Activated CD8-positive, alpha-beta T cell treated with anti-CD3 and anti-CD28 coated beads for 36 hours (primary cell): ENCODE data around the gene WDPCP. TPM values are rescaled to one million over a fixed set of nuclear protein-coding genes. Genes with fewer than 3 reads are reported as not detected.
"Not testable (repeated sequence)": the region's sequence is repeated elsewhere in the genome, so short reads cannot be mapped to it uniquely, and the experiment has no call there.

Source experiments
- ATAC-seq: fragments of 200-7000 bp; cut with Tn5 transposase; one replicate; pipeline ENCODE4 v1.10.0; 2021; ENCODE audit warnings: mild to moderate bottlenecking, moderate library complexity
- CTCF ChIA-PET: fragments of 350-600 bp; sonication (Branson Sonifier 250); formaldehyde crosslinking; loops from one replicate; lab custom pipeline; 2021; ENCODE audit warnings: antibody characterized with exemption; lab: Charles Lee
- POLR2A ChIA-PET: fragments of 350-600 bp; sonication (Branson Sonifier 250); formaldehyde crosslinking; loops from one replicate; lab custom pipeline; 2021; ENCODE audit warnings: antibody characterized with exemption; lab: Charles Lee
- DNase-seq: peaks from one replicate; pipeline ENCODE4 v3.0.0-alpha.2; 2020
- H3K27ac Mint-ChIP-seq: one replicate; pipeline ENCODE4 v1.8.0; 2021; ENCODE audit warnings: mild to moderate bottlenecking, mixed read lengths
- H3K27me3 Mint-ChIP-seq: one replicate; pipeline ENCODE4 v1.8.0; 2021; ENCODE audit warnings: mixed read lengths
- H3K36me3 Mint-ChIP-seq: one replicate; pipeline ENCODE4 v1.8.0; 2021; ENCODE audit warnings: low read depth, mixed read lengths
- H3K4me1 Mint-ChIP-seq: one replicate; pipeline ENCODE4 v1.8.0; 2021; ENCODE audit warnings: low read depth, mixed read lengths
- H3K4me3 Mint-ChIP-seq: one replicate; pipeline ENCODE4 v1.8.0; 2021; ENCODE audit warnings: mild to moderate bottlenecking, moderate library complexity, mixed read lengths
- H3K9me3 Mint-ChIP-seq: one replicate; pipeline ENCODE4 v1.8.0; 2021; ENCODE audit warnings: mixed read lengths
- CTCF ChIP-seq: fragments of 200-600 bp; IDR thresholded peaks from one replicate; pipeline ENCODE4 v1.8.0; 2022; ENCODE audit warnings: antibody characterized with exemption, mild to moderate bottlenecking
- intact Hi-C: fragments of 100-400 bp; cut with micrococcal nuclease; formaldehyde crosslinking; loops from one replicate; pipeline ENCODE4 v1.10.0; 2022
- total RNA-seq, 2 experiments: library from RNA; stranded (reverse); gene quantifications; one replicate each; pipeline ENCODE4 v1.2.3, GENCODE V29; 2021

The WDPCP gene
- total RNA-seq, 2 experiments from 2014 or later: 5.0 to 5.8 TPM

DNA sequence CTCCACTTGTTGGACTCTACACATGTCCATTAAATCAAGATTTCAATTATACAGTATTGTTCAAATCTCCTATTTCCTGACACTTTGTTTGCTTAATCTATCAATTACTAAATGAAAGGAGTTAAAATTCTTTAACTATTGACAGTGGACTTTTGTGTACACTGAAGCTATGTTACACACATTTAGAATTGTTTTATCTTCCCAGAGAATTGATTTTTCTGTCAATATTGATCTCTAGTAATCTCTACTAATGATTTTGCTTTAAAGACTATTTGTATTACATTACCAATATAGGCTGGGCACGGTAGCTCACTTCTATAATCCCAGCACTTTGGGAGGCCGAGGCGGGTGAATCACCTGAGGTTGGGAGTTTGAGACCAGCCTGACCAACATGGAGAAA lies 215.7 kb downstream of the WDPCP start:
- H3K4me1 Mint-ChIP-seq: no peaks in the 10 kb centered on the region
- DNase-seq: no peak
- CTCF ChIA-PET: no interaction called here
- ATAC-seq: no peak
- TF ChIP-seq CTCF: no peak
- POLR2A ChIA-PET: no interaction called here
- H3K9me3 Mint-ChIP-seq: peaks cover 11% of the 10 kb centered on the region
- peaks cover 22% of the 10 kb centered on the region for H3K36me3 Mint-ChIP-seq
- H3K27ac Mint-ChIP-seq: no peak overlapping the region
- no peak overlapping the region for H3K4me3 Mint-ChIP-seq
- intact Hi-C loops: no loop called here
- H3K27me3 Mint-ChIP-seq: no peaks in the 10 kb centered on the region

DNA sequence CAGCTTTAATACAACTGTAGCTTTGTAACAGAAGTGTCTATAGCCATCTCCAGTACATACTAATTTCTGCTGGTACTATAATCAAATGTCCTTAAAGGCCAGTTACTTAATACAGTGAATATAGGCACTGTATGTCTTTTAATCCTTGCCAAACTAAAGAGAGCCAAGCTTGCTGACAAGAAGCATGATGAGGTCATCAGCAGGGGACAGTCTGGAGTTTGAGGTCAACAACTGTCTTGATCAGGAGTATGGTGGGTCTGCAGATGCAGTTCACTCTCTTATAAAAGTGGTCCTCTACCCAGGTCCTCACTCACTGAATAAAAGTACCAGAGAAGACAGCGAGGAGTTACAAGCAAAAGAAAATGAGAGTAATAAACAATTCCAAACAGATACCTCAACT lies 219.1 kb downstream of the WDPCP start:
- CTCF ChIA-PET: interaction anchor here (1.7 kb wide), 1 partner anchor 56 kb away, joined by 4 read pairs; no protein-coding TSS in a partner anchor
- Mint-ChIP-seq H3K36me3 (peaks cover 15% of the 10 kb centered on the region), H3K4me3 (no peak overlapping the region), H3K27ac (no peak overlapping the region), H3K4me1 (no peaks in the 10 kb centered on the region), H3K9me3 (peaks cover 11% of the 10 kb centered on the region), H3K27me3 (no peaks in the 10 kb centered on the region)
- DNase-seq (no peak), ATAC-seq (no peak)
- TF ChIP-seq CTCF: no peak
- POLR2A ChIA-PET: no interaction called here
- intact Hi-C loops: no loop called here

- Mint-ChIP-seq H3K4me3 (no peak overlapping the region), H3K27me3 (no peaks in the 10 kb centered on the region), H3K4me1 (no peaks in the 10 kb centered on the region), H3K36me3 (peaks cover 1% of the 10 kb centered on the region), H3K9me3 (no peaks in the 10 kb centered on the region), H3K27ac (no peak overlapping the region)
- no peak for ATAC-seq
- ChIA-PET POLR2A (no interaction called here), CTCF (no interaction called here)
- no peak for DNase-seq
- intact Hi-C loops: no loop called here
- TF ChIP-seq CTCF: no peak
Measured at GRCh38 chr2:63364866-63365265, 223.4 kb downstream of the WDPCP start.

GRCh38 chr2:63357722-63358121 lies 230.6 kb downstream of the WDPCP start:
- H3K27me3 Mint-ChIP-seq, H3K27ac Mint-ChIP-seq, H3K4me1 Mint-ChIP-seq, DNase-seq, ATAC-seq, intact Hi-C loops, H3K4me3 Mint-ChIP-seq, POLR2A ChIA-PET: not testable (repeated sequence)
- Mint-ChIP-seq H3K36me3 (peaks cover 30% of the 10 kb centered on the region), H3K9me3 (peaks cover 29% of the 10 kb centered on the region)
- CTCF ChIA-PET: interaction anchor here (0.6 to 0.9 kb wide), 2 partner anchors 24 to 901 kb away, joined by 3 read pairs; no protein-coding TSS in a partner anchor

DNA sequence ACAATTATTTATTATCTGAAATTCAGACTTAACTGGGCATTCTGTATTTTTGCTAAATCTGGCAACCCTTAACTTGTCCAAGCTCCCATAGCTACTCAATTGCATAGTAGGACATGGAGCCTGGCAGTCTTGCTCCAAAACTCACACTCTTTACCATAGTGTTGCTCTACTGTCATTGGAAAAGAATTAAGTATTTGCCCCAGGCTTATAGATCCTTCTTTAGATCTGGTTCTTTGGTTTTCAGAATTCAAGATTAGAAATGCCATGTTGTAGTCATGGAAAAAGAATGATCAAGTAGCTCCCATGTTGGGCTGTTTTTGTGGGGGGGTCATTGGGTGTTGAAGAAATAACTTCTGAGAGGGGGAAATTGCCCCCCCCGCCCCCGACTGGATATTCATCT lies 240.9 kb downstream of the WDPCP start:
- no peak overlapping the region for H3K27ac Mint-ChIP-seq
- POLR2A ChIA-PET: no interaction called here
- no peak overlapping the region for H3K4me3 Mint-ChIP-seq
- TF ChIP-seq CTCF: no peak
- peaks cover 26% of the 10 kb centered on the region for H3K36me3 Mint-ChIP-seq
- DNase-seq: no peak
- CTCF ChIA-PET: no interaction called here
- H3K4me1 Mint-ChIP-seq: no peaks in the 10 kb centered on the region
- peaks cover 22% of the 10 kb centered on the region for H3K9me3 Mint-ChIP-seq
- intact Hi-C loops: no loop called here
- no peak for ATAC-seq
- H3K27me3 Mint-ChIP-seq: no peaks in the 10 kb centered on the region

GRCh38 chr2:63346411-63346810 lies 241.9 kb downstream of the WDPCP start:
- CTCF ChIA-PET: no interaction called here
- POLR2A ChIA-PET: no interaction called here
- Mint-ChIP-seq H3K4me3 (no peak overlapping the region), H3K27me3 (no peaks in the 10 kb centered on the region), H3K9me3 (peaks cover 22% of the 10 kb centered on the region), H3K4me1 (no peaks in the 10 kb centered on the region), H3K27ac (no peak overlapping the region), H3K36me3 (peaks cover 25% of the 10 kb centered on the region)
- no peak for TF ChIP-seq CTCF
- ATAC-seq (no peak), DNase-seq (no peak)
- intact Hi-C loops: no loop called here
